Measurements from ENCODE around the gene TVP23C.

TVP23C gene

GRCh38 chr17:15462976-15463772, 100.1 kb downstream of the TVP23C start:
- DNase-seq, result peak; percentile 28

- DNase-seq, result peak; percentile 22
Measured at GRCh38 chr17:15457723-15458094, 105.6 kb downstream of the TVP23C start.

DNA sequence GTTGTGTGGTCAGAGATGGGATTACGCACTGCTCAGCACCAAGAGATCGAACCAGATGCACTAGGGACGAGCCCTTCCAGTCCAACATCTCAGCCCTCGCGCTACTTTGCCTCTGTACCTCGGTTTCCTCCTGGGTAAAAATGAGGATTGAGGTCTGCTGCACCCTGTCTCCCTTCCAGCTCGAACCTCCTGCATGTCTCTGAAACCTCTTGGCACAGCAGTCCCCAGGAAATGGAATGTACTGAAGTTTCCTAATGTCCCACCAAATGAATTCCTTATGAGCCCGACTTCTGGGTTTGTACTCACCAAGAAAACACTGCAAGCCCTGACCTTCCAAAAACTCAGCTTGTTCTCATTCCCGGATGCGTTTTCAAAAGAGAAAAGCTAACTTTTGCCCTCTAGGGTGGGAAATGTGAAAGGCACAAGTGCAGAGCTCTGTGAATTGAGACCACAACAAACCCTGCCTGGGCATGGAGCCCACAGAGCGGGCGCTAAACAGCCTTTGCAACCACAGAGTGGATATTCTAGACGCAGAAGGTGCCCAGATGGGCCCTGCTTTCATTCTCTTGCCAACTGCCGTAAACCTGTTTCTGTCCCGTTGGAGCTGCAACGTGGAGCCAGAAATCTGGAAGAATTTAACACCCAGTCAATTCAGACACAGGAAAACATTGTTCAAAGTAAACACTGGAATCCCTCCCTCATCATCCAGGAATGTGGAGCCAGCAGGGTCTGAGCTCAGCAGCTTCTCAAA, 106.1 kb downstream of the TVP23C start:
- DNase-seq, result no peak

DNA sequence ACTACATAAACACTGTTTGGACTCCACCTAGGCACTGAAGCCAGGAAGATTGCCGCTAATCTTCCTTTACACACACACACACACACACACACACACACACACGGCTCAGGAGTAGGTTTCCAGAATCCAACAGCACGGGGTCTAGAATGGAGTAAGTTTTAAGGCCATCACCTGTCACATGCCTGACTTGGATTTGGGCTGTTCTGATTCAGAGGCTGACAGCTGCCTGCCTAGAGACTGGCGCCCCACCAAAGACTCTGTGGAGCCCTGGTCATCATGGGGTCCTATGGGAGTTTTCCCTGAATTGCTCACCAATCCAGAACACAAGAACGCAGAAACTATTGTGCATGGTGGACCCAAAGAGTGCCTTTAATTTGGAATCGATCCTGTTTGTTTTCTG, 106.8 kb downstream of the TVP23C start:
- DNase-seq, result no peak

GRCh38 chr17:15454346-15454745, 108.9 kb downstream of the TVP23C start:
- DNase-seq, result no peak

DNA sequence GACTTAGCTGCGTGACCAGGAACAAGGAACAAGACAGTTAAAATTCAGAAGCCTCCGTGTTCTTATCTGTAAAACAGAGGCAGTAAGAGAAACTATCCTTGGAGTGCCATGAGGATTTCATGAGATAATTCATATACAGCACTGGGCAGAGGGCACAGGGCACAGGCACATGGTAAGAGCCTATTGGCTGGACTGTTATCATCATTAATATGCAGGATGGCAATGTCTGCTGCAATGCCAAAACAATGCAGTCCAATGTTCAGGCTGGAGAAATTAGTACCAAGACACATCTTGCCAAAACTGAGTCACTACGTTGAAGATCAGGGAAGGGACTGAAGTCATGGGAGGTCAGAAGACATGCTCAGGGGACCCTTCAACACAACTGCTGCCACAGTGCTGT, 109.5 kb downstream of the TVP23C start:
- DNase-seq, result no peak

DNA sequence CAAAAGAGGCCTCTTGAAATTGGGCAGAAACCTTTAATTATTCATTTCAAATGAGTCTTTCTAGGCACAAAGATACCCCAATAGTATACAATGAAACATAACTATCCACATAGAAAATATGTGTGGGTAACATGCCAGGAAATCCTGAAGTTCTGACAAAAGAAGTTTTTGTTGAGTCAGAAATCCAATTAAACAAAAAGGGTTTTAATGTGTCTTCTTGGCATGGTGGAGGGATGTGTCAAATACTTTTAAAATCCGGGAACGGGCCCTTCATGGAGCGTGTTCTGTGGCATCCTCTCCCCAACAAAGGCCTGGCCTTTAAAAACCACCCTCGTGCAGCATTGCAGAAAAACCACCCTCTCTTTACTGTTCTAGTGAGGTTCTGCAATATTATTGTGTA, 110.0 kb downstream of the TVP23C start:
- no peak for DNase-seq

- no peak for DNase-seq
Measured at GRCh38 chr17:15452746-15453145, 110.5 kb downstream of the TVP23C start.

All from right kidney (tissue), 1 donor.